SK-N-MC (cell line): Measurements from ENCODE around the gene LTBP1.

Source experiments
- EZH2 ChIP-seq: fragments of 200-600 bp; sonication (generic); IDR thresholded peaks from one replicate; pipeline ENCODE4 v1.6.1; 2017; ENCODE audit warnings: antibody characterized with exemption
- FOXP2 ChIP-seq: optimal IDR thresholded peaks from 2 replicates; pipeline ENCODE3; 2011; ENCODE audit warnings: mild to moderate bottlenecking, moderate library complexity; ENCODE audit not compliant: insufficient read depth; ENCODE audit errors: extremely low read length, control extremely low read depth
- POLR2AphosphoS5 ChIP-seq: IDR thresholded peaks from 2 replicates; pipeline ENCODE4 v1.6.1; 2012; ENCODE audit warnings: mild to moderate bottlenecking, low read depth, low read length, borderline replicate concordance

- TF ChIP-seq EZH2 (no peak), FOXP2 (no peak), POLR2AphosphoS5 (no peak)
These were observed 330.3 kb downstream of the LTBP1 start for GRCh38 chr2:33277002-33277426.
